T-helper 1 cell (primary cell): Measurements from ENCODE around the gene EXOC3L1.

ENCODE experiments used
- DNase-seq, 5 donors: peaks; one replicate each; pipeline ENCODE4 v3.0.0-alpha.2; 2012 to 2020

The EXOC3L1 gene

GRCh38 chr16:67146523-67147357 is 43.2 kb downstream of the EXOC3L1 start:
- DNase-seq = no peak

- no peak for DNase-seq
Observed at GRCh38 chr16:67145746-67146145, 44.2 kb downstream of the EXOC3L1 start.

GRCh38 chr16:67144943-67145342 is 45.0 kb downstream of the EXOC3L1 start:
- no peak for DNase-seq

GRCh38 chr16:67142342-67142741 is 47.6 kb downstream of the EXOC3L1 start:
- DNase-seq = no peak

GRCh38 chr16:67141391-67141790 is 48.5 kb downstream of the EXOC3L1 start:
- DNase-seq = no peak

GRCh38 chr16:67137605-67138004 is 52.3 kb downstream of the EXOC3L1 start:
- DNase-seq = no peak
